HEK293T (cell line): ENCODE results near the gene TRPM2.

Experiments used
- CTCF ChIA-PET: fragments of 350-600 bp; formaldehyde crosslinking; extraction: SDS; loops from one replicate; lab custom pipeline; 2021; ENCODE audit warnings: antibody characterized with exemption, inconsistent platforms; lab: Yijun Ruan, JAX
- POLR2A ChIA-PET: fragments of 350-600 bp; formaldehyde crosslinking; extraction: SDS; loops from one replicate; lab custom pipeline; 2020; ENCODE audit warnings: antibody characterized with exemption, inconsistent platforms; lab: Yijun Ruan, JAX
- DNase-seq: peaks from one replicate; pipeline ENCODE4 v3.0.0; 2012; ENCODE audit warnings: mixed read lengths; ENCODE audit errors: extremely low spot score
- ARNT ChIP-seq: fragments of 450-650 bp; IDR thresholded peaks from 2 replicates; pipeline ENCODE4 v1.6.1; 2017; ENCODE audit warnings: mild to moderate bottlenecking
- BHLHE40 ChIP-seq: fragments of 450-650 bp; IDR thresholded peaks from 2 replicates; pipeline ENCODE4 v1.6.1; 2016; ENCODE audit warnings: mild to moderate bottlenecking, moderate library complexity, borderline replicate concordance
- CTBP1 ChIP-seq: fragments of 450-650 bp; IDR thresholded peaks from 2 replicates; pipeline ENCODE4 v1.6.1; 2016; ENCODE audit warnings: borderline replicate concordance
- ELF4 ChIP-seq: fragments of 450-650 bp; IDR thresholded peaks from 2 replicates; pipeline ENCODE4 v1.6.1; 2017; ENCODE audit warnings: antibody characterized with exemption
- FOXA1 ChIP-seq: fragments of 450-650 bp; IDR thresholded peaks from 2 replicates; pipeline ENCODE4 v1.6.1; 2016; ENCODE audit warnings: mild to moderate bottlenecking
- FOXK2 ChIP-seq: fragments of 450-650 bp; IDR thresholded peaks from 2 replicates; pipeline ENCODE4 v1.6.1; 2016; ENCODE audit warnings: mild to moderate bottlenecking
- FOXM1 ChIP-seq: fragments of 450-650 bp; IDR thresholded peaks from 2 replicates; pipeline ENCODE4 v1.6.1; 2017; ENCODE audit warnings: mild to moderate bottlenecking, borderline replicate concordance
- HDGF ChIP-seq: fragments of 450-650 bp; IDR thresholded peaks from 2 replicates; pipeline ENCODE4 v1.6.1; 2017; ENCODE audit warnings: antibody characterized with exemption, borderline replicate concordance
- L3MBTL2 ChIP-seq: fragments of 450-650 bp; conservative IDR thresholded peaks from 2 replicates; pipeline ENCODE4 v1.6.1; 2016; ENCODE audit warnings: mild to moderate bottlenecking
- LEF1 ChIP-seq: fragments of 450-650 bp; IDR thresholded peaks from 2 replicates; pipeline ENCODE4 v1.6.1; 2017; ENCODE audit warnings: mild to moderate bottlenecking, borderline replicate concordance
- NFRKB ChIP-seq: fragments of 450-650 bp; IDR thresholded peaks from 2 replicates; pipeline ENCODE4 v1.6.1; 2016; ENCODE audit warnings: mild to moderate bottlenecking, moderate library complexity
- PKNOX1 ChIP-seq: fragments of 450-650 bp; IDR thresholded peaks from 2 replicates; pipeline ENCODE4 v1.6.1; 2016
- SP1 ChIP-seq: fragments of 450-650 bp; IDR thresholded peaks from 2 replicates; pipeline ENCODE4 v1.6.1; 2017
- SUZ12 ChIP-seq: fragments of 450-650 bp; IDR thresholded peaks from 2 replicates; pipeline ENCODE4 v1.6.1; 2016; ENCODE audit warnings: mild to moderate bottlenecking
- TARDBP ChIP-seq: fragments of 450-650 bp; IDR thresholded peaks from 2 replicates; pipeline ENCODE4 v1.6.1; 2016
- ZNF384 ChIP-seq: fragments of 450-650 bp; IDR thresholded peaks from 2 replicates; pipeline ENCODE4 v1.6.1; 2016

TRPM2 gene

GRCh38 chr21:44462086-44462833 lies 108.8 kb downstream of the TRPM2 start:
- no peak for DNase-seq
- POLR2A ChIA-PET: no interaction called here
- TF ChIP-seq SUZ12 (no peak), FOXA1 (no peak)
- CTCF ChIA-PET: interaction anchor here (0.6 kb wide), 1 partner anchor 1029 kb away, joined by 3 read pairs; no protein-coding TSS in a partner anchor

- POLR2A ChIA-PET: no interaction called here
- DNase-seq: no peak
- no peak for TF ChIP-seq SP1
- TF ChIP-seq ARNT: no peak
- TF ChIP-seq CTBP1: no peak
- no peak for TF ChIP-seq SUZ12
- no peak for TF ChIP-seq ELF4
- TF ChIP-seq LEF1: no peak
- no peak for TF ChIP-seq FOXK2
- TF ChIP-seq FOXM1: no peak
- TF ChIP-seq NFRKB: no peak
- TF ChIP-seq PKNOX1: no peak
- CTCF ChIA-PET: interaction anchor here (0.6 kb wide), 1 partner anchor 1029 kb away, joined by 3 read pairs; no protein-coding TSS in a partner anchor
These were observed 109.4 kb downstream of the TRPM2 start for GRCh38 chr21:44462834-44463200.

- ChIA-PET CTCF (no interaction called here), POLR2A (no interaction called here)
- TF ChIP-seq ELF4 (no peak), ZNF384 (no peak), LEF1 (no peak), SP1 (no peak), HDGF (no peak), FOXA1 (no peak), CTBP1 (no peak)
- DNase-seq: no peak
These were observed 110.3 kb downstream of the TRPM2 start for GRCh38 chr21:44463724-44464123.

GRCh38 chr21:44464351-44464750 lies 110.9 kb downstream of the TRPM2 start:
- TF ChIP-seq FOXK2 (no peak), SP1 (no peak), FOXM1 (no peak), FOXA1 (no peak), L3MBTL2 (no peak), CTBP1 (no peak), SUZ12 (no peak), PKNOX1 (no peak), NFRKB (no peak), HDGF (no peak), ELF4 (no peak), BHLHE40 (no peak), TARDBP (no peak), LEF1 (no peak)
- DNase-seq: no peak
- ChIA-PET POLR2A (no interaction called here), CTCF (no interaction called here)

- TF ChIP-seq SUZ12 (no peak), FOXA1 (no peak), SP1 (no peak), ZNF384 (no peak), ARNT (no peak)
- ChIA-PET CTCF (no interaction called here), POLR2A (no interaction called here)
- DNase-seq: no peak
These were observed 113.0 kb downstream of the TRPM2 start for GRCh38 chr21:44466351-44466954.

GRCh38 chr21:44466996-44467858 lies 113.8 kb downstream of the TRPM2 start:
- TF ChIP-seq NFRKB: no peak
- TF ChIP-seq ARNT: no peak
- no peak for TF ChIP-seq L3MBTL2
- TF ChIP-seq CTBP1: no peak
- TF ChIP-seq FOXM1: no peak
- no peak for TF ChIP-seq SUZ12
- TF ChIP-seq HDGF: no peak
- no peak for TF ChIP-seq LEF1
- no peak for TF ChIP-seq FOXA1
- no peak for TF ChIP-seq FOXK2
- TF ChIP-seq SP1: no peak
- no peak for TF ChIP-seq ELF4
- CTCF ChIA-PET: no interaction called here
- DNase-seq: no peak
- POLR2A ChIA-PET: no interaction called here

- CTCF ChIA-PET: no interaction called here
These were observed 114.4 kb downstream of the TRPM2 start for GRCh38 chr21:44467859-44468195.

More at GRCh38 chr21:44467859-44468195, 114.4 kb downstream of the TRPM2 start:
- DNase-seq: no peak
- POLR2A ChIA-PET: no interaction called here
- TF ChIP-seq FOXA1 (no peak), NFRKB (no peak), SUZ12 (no peak), PKNOX1 (no peak), TARDBP (no peak), BHLHE40 (no peak), FOXK2 (no peak), LEF1 (no peak), FOXM1 (no peak), ELF4 (no peak), L3MBTL2 (no peak), ARNT (no peak), ZNF384 (no peak)
